DMS 273 (cell line): ENCODE results near the gene FOS.

ENCODE experiments used
- DNase-seq: peaks from one replicate; lab custom pipeline; 2025; ENCODE audit not compliant: unreplicated experiment; lab: John Stamatoyannopoulos, UW

Gene FOS

DNA sequence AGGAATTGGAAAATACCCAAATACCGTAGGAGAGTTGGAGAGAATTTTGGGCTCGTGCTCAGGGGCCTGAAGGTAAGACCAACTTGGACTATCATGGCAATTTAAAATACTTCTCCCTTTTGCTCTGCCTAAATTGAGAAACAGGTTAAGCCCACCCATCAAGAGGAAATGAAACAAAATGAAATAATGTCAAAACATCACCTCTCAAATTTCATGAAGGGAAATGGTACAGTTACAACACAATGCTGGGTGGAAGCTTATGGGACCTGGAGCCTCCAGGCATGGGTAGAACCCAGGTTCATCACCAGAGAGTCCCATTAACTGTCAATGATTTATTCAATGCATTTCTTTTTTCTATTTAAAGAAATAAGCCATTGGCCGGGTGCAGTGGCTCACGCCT lies 33.7 kb downstream of the FOS start:
- no peak for DNase-seq

DNA sequence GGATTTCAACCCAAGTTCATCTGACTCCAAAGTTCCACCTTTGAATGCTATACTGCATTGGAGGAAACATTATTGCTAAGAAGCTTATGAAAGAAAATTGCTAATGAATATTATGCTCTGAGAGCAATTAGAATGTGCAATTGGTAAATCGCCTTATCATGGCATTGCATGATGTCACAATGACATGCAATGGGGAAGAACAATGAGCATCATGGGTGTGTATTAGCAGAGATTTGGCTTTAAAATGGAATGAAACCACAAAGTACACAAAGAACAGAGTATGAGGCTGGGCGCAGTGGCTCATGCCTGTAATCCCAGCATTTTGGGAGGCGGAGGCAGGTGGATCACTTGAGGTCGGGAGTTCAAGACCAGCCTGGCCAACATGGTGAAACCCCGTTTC lies 34.7 kb downstream of the FOS start:
- DNase-seq = no peak

DNA sequence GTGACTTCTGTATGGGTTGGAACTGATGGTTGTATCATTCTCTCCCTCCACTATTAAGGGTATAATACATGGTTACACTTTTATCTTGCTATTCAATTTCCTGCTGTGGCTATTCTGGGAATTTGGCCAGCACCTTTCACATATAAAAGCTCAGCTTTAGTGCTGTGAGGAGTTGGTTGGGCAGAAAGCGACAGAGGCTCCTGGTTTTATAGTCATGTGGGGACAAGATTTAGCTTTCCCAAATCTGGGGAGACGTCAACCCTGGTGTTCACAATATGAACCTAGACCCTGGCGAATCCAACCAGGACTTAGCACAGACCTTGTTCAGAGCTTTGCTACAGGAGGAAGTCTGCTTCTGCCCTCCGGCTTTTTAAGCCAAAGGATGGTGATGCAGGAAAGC lies 36.5 kb downstream of the FOS start:
- DNase-seq = peak; percentile 21

DNA sequence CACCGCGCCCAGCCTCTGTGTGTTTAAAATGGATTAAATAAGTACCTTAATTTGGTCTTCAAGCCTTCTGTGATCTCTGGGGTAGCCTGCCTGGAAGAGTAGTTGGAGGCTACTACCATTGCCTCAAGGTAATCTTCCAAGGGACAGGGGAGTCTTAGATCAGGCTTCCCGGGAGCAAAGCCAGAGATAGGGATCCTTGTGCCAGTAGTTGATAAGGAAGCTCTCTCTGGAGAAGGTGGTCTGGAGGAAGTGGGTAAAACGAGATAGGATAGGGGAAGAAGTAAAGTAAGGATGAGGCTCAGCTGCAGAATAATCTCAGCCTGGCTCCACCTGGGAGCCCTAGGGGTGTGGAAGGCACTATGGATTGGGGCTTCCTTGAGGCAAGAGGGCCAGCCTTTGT lies 38.5 kb downstream of the FOS start:
- DNase-seq = no peak

DNA sequence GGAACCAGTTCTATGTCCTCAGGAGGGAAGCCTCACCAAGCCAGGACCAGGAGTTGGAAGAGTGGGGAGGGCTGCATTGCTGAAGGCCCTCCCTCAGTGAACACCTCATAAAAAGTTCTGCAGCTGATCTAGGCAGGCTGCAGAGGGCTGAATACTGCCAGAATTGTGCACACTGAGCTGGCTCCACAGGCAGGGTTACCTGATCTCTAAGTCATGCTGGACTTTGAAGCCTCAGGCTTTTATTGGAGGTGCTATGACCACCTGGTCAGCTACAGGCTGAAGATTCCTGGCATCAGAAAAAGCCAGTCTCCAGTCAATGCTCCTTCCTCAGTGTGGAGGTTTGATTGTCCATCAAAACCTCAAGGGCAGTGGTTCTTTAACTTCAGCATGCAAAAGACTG lies 39.7 kb downstream of the FOS start:
- no peak for DNase-seq

DNA sequence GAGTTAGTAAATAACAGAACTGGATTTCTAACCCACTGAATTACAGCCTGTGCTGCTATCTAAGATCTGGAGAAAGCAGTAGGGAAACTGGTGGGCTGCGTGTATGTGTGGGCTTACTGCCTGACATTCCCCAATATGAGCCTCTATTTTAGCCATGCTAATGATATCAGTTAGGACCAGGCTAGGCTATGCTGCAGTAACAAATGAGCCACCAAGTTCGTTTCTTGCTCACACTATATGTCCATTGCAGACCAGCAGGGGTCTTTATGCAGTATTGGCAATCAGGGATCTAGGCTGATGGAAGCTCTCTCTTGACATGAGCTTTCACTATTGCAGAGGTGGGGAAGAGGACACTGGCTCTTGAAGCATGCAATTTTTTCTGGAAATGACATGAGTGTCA lies 40.4 kb downstream of the FOS start:
- DNase-seq = no peak

DNA sequence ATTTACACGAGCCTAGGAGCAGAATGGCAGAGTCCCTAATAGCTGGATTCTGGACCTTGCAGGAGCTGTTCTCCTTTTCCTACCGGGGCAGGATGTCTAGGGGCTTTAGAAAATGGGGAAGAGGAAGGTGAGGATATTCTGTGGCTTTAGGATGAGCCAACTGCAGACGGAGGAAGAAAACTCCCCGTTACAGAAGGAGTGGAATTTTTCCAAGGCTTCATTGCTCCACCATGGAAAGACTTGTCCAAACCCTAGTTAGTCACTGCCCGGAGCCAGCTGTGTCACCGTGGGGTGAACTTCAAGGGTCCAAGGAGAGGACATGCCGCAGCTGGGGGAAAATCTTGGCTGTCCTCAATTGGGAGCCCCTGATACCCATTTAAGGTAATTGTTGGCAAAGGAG lies 41.6 kb downstream of the FOS start:
- no peak for DNase-seq

DNA sequence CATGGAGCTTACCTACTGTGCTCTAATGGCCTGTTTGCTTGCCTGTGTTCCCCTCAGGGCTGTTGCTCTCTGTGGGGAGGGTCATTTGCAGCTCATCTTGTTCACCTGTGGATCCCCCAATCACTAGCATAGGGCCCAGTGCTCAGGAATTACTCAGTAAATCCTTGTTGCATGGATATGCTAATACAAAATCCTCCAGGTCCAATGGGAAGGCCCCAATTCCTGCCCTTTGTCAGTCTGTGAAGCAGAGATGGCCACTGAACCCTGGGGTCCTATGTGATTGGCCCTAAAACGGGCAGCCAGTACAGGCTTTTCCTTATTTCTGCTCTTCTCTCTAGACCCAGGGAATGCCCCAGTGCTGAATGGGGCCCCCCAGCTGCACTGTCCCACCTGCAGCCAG lies 44.1 kb downstream of the FOS start:
- DNase-seq = no peak

DNA sequence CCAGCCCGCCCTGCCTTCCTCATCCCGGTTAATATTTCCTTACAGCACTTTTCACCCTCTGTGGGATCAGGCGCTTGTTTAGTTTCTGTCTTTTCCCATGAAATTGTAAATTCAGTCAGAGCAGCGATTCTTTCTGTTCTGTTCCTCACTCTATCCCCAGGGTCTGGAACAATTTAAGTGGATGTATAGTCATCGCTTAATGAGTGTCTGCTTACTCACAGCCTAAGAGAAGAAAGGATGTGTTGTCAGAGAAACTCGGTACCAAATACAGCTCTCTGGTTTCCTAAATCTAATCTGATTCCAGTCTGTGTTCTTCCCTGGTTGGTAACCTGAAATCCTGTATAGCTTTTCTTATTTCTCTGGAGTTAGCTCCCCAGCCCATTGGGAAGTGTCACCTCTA lies 44.9 kb downstream of the FOS start:
- DNase-seq = no peak

DNA sequence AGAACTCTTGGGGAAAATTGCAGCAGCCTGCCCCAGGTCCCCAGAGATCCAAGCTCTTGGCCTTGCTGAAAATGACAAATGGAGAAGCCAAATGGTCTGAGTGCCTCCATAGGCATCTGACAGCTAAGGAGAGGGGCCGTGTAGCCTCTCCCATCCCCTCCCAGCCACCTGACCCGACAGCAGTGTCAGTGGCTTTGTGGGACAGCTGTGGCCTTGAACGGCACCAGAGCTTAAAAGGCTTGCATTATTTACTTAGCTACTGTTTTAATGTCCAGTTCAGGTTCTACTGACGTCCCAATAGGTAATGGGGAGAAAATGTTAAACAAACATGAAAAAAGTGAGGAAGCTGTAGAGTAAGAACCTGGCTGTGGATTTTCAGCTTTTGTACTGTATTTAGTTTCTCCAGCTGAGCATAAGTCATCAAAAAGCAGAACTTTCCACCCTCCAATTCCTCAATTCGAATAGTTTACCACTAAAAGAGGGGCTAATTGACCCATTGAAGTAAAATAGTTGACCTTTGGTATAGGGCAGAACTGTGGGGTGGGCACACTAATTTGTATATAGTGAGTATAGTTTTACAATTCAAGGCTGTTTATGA lies 50.0 kb downstream of the FOS start:
- DNase-seq = no peak

DNA sequence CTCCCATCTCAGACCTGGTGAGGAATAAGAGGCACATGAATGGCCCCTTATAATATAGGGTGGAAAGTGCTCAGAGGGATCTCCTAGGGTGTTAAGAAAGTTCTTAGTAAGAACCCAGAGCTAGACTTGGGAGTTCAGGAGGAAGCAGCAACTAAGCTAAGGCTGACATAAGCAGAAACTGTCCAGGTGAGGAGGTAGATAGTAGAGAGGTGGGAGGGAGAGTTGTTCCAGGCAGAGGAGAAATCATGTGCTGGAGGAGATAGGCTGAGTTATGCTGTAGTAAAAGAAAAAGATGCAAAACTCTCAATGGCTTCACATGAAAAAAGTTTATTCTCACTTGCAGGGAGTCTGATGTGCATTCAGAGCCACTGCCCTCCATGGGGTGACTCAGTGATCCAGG lies 50.7 kb downstream of the FOS start:
- no peak for DNase-seq

DNA sequence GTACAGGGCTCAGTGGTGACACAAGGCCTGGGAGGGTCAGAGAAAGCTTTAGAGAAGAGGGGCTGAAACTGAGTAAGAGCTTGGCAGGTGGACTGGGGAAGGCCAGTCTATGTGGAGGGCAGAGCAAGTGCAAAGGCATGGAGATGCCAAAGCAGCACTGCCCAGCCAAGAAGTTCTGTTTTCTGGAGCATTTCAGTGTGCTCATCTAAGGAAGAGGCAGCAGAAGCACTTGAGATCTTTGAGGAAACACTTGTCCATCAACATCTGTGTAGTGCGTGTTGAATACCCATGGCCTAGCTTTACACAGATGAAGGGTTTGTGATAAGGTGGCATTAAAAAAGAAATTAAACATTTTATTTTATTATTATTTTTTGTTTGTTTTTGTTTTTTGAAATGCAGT lies 52.8 kb downstream of the FOS start:
- no peak for DNase-seq
